Tibial nerve (tissue), 4 donors: ENCODE measurements around the gene POLA2.

Experiments used
- CTCF ChIP-seq, 5 experiments: fragments of 200-600 bp in 3 of 5; fragments of 450-650 bp in 2 of 5; sonication (generic) in 3 of 5; IDR thresholded peaks; one replicate each; pipeline ENCODE4 v1.5.1; 2016 to 2019; ENCODE audit warnings: antibody characterized with exemption in 5 of 5, mild to moderate bottlenecking in 3 of 5, moderate library complexity in 2 of 5
- EP300 ChIP-seq, 2 donors: sonication (generic); formaldehyde crosslinking; IDR thresholded peaks; one replicate each; pipeline ENCODE4 v1.6.1; 2017; ENCODE audit warnings: antibody characterized with exemption in 2 of 2, mild to moderate bottlenecking in 1 of 2
- POLR2A ChIP-seq, 2 donors: fragments of 450-650 bp; IDR thresholded peaks; one replicate each; pipeline ENCODE4 v1.6.1; 2017; ENCODE audit warnings: antibody characterized with exemption in 2 of 2, mild to moderate bottlenecking in 2 of 2, moderate library complexity in 2 of 2

- TF ChIP-seq CTCF (IDR thresholded peaks at IDR 0.05) = peak in 1 of 5 experiments; percentile 26
- peak; percentile 64 to 97 for TF ChIP-seq EP300 (IDR thresholded peaks at IDR 0.05)
- TF ChIP-seq POLR2A (IDR thresholded peaks at IDR 0.05) = no peak
These were observed 28.8 kb downstream of the POLA2 start for GRCh38 chr11:65290448-65291165.
